GM13976 (cell line): ENCODE measurements around the gene EHD1.
A peak's percentile ranks its signal among the peaks of the same experiment; 100 is the strongest.

Experiments
- DNase-seq: peaks from one replicate; pipeline ENCODE4 v3.0.0; 2012; ENCODE audit warnings: low spot score
- in situ Hi-C: fragments of 300-500 bp; cut with MboI; formaldehyde crosslinking; loops from one replicate; pipeline ENCODE4 v1.12.0; 2022; ENCODE audit warnings: low sequenced_read_pairs, mixed read lengths, inconsistent platforms; ENCODE audit not compliant: unreplicated experiment
- TF ChIP-seq, protein P1 (sequence below): IDR thresholded peaks from 2 replicates; pipeline ENCODE4 v1.5.1; 2012; ENCODE audit warnings: borderline replicate concordance, mild to moderate bottlenecking; ENCODE audit not compliant: insufficient read depth; ENCODE audit errors: extremely low read depth, missing control alignments, control extremely low read depth

Gene EHD1

DNA sequence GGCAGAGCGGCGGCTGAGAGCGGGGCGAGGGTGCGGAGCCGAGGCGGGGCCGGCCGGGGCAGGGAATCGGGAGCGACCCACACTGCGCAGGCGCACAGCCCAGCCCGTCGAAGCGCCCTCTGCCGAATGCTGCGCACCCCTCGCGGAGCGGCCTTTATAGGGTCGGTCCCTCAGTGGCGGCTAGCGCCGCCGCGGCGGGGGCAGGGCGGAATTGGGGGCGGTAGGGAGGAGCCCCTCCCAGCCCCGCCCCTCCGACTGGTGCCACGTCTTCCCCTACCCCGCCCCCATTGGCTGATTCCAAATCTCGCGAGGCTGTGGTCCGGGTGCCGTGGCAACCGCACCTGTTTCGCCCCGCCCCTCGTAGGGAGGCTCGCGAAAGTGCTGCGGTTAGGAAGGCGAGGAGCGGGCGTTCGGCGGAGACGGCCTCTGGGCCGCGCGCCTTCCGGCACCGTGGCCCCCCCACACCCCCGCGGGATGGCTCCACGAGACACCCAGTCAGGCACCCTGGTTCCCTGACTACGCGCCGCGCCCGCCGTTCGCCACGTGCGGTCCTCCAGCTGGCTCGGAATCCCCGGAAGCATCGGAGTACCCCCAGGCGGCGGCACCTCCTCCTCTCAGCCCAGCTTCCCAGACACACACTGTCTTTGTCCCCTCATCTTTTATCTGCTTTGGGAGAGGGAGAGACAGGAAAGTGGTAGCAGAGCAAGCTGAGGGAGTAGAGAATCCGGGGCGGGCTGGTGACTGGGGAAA is at the start of gene EHD1:
EHD1 (minus strand) TSS at position 128 of the 750 bp plus-strand sequence. CDS start 157 bp downstream, outside the sequence.
- peak; percentile 100 for DNase-seq
- TF ChIP-seq, protein P1, sequence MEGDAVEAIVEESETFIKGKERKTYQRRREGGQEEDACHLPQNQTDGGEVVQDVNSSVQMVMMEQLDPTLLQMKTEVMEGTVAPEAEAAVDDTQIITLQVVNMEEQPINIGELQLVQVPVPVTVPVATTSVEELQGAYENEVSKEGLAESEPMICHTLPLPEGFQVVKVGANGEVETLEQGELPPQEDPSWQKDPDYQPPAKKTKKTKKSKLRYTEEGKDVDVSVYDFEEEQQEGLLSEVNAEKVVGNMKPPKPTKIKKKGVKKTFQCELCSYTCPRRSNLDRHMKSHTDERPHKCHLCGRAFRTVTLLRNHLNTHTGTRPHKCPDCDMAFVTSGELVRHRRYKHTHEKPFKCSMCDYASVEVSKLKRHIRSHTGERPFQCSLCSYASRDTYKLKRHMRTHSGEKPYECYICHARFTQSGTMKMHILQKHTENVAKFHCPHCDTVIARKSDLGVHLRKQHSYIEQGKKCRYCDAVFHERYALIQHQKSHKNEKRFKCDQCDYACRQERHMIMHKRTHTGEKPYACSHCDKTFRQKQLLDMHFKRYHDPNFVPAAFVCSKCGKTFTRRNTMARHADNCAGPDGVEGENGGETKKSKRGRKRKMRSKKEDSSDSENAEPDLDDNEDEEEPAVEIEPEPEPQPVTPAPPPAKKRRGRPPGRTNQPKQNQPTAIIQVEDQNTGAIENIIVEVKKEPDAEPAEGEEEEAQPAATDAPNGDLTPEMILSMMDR, result peak; percentile 91
- in situ Hi-C loops, result no loop called here

DNA sequence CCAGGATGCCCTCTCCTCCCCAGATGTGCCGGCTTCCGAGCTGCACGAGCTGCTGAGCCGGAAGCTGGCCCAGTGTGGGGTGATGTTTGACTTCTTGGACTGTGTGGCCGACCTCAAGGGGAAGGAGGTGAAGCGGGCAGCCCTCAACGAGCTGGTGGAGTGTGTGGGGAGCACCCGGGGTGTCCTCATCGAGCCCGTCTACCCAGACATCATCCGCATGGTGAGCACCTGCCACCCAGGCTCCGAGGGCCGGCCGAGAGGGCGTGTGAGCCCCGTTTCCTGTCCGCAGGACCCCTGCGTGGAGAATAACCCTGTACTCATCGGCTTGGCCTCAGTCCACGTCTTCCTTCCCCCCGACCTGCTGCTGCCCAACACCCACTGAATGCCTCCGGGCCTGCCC is 48.3 kb upstream of the EHD1 start:
- TF ChIP-seq, protein P1, result no peak
- DNase-seq, result no peak
- in situ Hi-C loops, result no loop called here

DNA sequence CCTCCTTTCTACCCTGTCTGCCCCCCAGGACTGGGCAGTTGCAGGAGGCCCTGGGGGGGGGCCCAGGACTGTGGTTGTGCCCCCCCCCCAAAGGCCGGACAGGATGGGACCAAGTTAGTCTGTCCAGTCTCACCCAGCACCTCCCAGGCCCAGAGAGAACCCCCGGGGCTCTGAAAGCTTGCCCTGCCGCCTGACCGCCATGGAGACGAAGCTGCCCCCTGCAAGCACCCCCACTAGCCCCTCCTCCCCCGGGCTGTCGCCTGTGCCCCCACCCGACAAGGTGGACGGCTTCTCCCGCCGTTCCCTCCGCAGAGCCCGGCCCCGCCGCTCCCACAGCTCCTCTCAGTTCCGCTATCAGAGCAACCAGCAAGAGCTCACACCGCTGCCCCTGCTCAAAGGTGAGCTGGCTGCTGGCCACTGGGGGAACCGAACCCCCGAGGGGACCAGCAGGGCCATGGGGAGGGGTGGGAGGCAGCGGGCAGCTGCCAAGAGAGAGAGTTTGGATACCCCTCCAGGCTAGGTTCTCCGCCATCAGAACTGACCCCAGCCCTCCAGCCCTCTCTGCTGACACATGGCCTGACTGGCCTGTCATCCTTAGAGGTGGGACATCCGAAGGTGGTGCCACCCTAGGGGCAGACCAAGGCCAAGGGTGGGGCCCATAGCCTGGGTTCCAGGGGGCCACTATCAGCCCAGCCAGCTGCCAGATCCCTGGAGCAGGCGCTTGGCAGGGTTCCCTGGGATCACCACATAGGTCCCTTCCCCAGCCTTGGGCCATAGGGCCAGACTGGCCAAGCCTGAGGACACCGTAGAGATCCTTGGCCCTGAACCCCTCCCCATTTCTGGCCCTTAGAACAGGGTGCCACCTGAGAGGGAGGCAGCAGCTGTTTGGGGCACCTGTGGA is 47.4 kb upstream of the EHD1 start:
- in situ Hi-C loops, result no loop called here
- no peak for DNase-seq
- TF ChIP-seq, protein P1, result no peak

DNA sequence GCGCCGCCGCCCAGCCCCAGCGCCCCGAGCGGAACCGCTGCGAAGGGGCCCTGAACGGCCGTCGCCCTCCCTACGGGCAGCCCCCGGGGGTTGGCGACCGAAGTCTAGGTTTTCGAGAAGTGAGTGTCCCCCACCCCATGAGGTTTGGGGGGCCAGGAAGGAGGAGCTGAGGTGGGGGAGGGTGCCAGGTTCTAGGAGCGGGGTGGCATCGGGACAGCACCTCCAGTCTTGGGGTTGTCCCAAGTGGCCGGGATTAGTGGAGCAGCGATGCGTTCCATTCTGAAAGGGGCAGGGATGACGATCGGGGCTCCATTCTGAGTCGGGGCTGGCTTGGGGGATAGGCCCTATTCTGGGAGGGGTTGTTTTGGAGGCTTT is 46.5 kb upstream of the EHD1 start:
- peak; percentile 53 for DNase-seq
- TF ChIP-seq, protein P1, result no peak
- in situ Hi-C loops, result no loop called here

DNA sequence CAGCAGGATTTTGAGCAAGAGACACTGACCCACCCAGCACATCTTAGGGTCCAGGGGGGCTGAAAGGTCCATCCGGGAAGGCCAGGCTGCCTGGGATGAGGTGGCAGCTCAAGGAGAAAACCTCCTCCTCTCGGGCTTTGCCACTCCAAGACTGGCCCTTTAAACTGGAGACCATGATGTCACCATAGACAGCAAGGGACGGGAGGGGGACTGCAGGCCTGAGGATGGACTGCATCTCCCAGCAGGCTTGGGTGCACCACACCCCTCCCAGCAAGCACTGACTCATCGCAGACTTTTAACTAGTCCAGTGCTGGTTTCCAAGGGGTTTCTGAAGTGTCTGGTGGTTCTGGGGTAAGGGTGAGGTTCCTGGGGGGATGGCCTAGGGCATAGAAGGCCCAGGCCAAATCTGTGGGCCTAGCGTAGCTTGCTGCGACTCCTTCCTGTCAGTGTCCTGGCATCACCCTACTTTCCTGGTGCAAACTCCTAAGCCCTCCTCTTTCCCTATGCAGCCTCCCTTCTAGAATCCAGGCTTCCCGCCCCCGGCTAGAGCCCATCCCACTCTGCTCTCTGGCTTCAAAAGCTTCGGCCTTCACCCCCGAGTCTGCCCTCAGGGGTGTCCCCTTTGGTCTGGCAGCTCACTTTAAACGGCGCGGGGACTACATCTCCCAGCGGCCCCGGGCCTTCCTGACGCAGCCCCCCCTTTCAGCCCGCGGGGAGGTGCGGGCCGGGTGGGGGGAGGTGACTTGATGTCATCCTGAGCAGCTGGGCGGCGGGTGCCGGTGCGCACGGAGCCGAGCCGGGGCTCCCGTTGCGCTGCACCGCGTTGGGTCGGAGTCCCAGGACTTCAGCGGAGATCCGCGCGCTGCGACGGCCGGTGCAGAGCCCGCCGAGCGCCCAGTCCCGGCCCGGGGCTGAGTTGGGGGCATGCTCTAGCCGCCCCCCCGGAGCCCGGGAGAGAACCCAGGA is 45.8 kb upstream of the EHD1 start, which contains the start of gene PPP2R5B:
PPP2R5B (plus strand) TSS at position 746 of the 966 bp plus-strand sequence. CDS start 1,046 bp downstream, outside the sequence.
- TF ChIP-seq, protein P1, result no peak
- DNase-seq, result peak; percentile 97
- in situ Hi-C loops, result no loop called here
